K562 (cell line): ENCODE measurements around the gene ZFAND2B. TPM values are rescaled to one million over a fixed set of nuclear protein-coding genes. Genes with fewer than 3 reads are reported as not detected.

Source experiments
- ARNT ChIP-seq, 2 experiments: fragments of 450-650 bp; IDR thresholded peaks; 2 replicates each; pipeline ENCODE4 v1.6.1; 2016; ENCODE audit warnings: mild to moderate bottlenecking in 1 of 2
- CBFA2T2 ChIP-seq: fragments of 450-650 bp; conservative IDR thresholded peaks from 2 replicates; pipeline ENCODE4 v1.6.1; 2017; ENCODE audit warnings: mild to moderate bottlenecking
- E2F3 ChIP-seq: fragments of 250-450 bp; sonication (Bioruptor Pico); IDR thresholded peaks from 2 replicates; pipeline ENCODE4 v1.4.0; 2020; ENCODE audit warnings: mild to moderate bottlenecking
- ETV5 ChIP-seq: sonication (generic); formaldehyde crosslinking; IDR thresholded peaks from 2 replicates; pipeline ENCODE4 v1.4.0; 2020; ENCODE audit warnings: low read depth, mild to moderate bottlenecking, missing genetic modification reagents
- ETV6 ChIP-seq, 3 experiments: fragments of 150-350 bp in 1 of 3; sonication (generic) in 1 of 3; formaldehyde crosslinking in 1 of 3; IDR thresholded peaks; 2 replicates each; pipeline versions ENCODE4 v1.6.1 to v1.8.0; 2014 to 2022; ENCODE audit warnings: borderline replicate concordance in 2 of 3, low read depth in 2 of 3, antibody characterized with exemption in 1 of 3, low read length in 1 of 3, mild to moderate bottlenecking in 1 of 3, missing genetic modification reagents in 1 of 3
- FOXA1 ChIP-seq: fragments of 450-650 bp; IDR thresholded peaks from 2 replicates; pipeline ENCODE4 v1.6.1; 2016; ENCODE audit warnings: mild to moderate bottlenecking, borderline replicate concordance
- GATAD2A ChIP-seq: fragments of 450-650 bp; IDR thresholded peaks from 2 replicates; pipeline ENCODE4 v1.6.1; 2017
- JUNB ChIP-seq: fragments of 450-650 bp; formaldehyde crosslinking; conservative IDR thresholded peaks from 2 replicates; pipeline ENCODE4 v1.4.0; 2020; ENCODE audit warnings: mild to moderate bottlenecking
- LARP7 ChIP-seq: fragments of 450-650 bp; IDR thresholded peaks from 2 replicates; pipeline ENCODE4 v1.6.1; 2016
- PURB ChIP-seq: sonication (generic); formaldehyde crosslinking; IDR thresholded peaks from 2 replicates; pipeline ENCODE4 v1.9.0; 2021; ENCODE audit warnings: low read depth, mild to moderate bottlenecking, missing genetic modification reagents
- RBBP5 ChIP-seq: fragments of 200-600 bp; sonication (generic); IDR thresholded peaks from 2 replicates; pipeline ENCODE4 v1.6.1; 2012; ENCODE audit warnings: borderline replicate concordance, mild to moderate bottlenecking, low read length, control low read depth, inconsistent platforms; ENCODE audit not compliant: insufficient read depth, poor library complexity, severe bottlenecking
- RBFOX2 ChIP-seq: fragments of 200-400 bp; formaldehyde crosslinking; IDR thresholded peaks from 2 replicates; pipeline ENCODE4 v1.6.1; 2017; ENCODE audit warnings: low read depth, mild to moderate bottlenecking, low read length, moderate library complexity
- SMARCA4 ChIP-seq: fragments of 450-650 bp; IDR thresholded peaks from 2 replicates; pipeline ENCODE4 v1.6.1; 2016
- TEAD1 ChIP-seq, 2 experiments: fragments of 450-650 bp in 1 of 2; sonication (generic) in 1 of 2; formaldehyde crosslinking; IDR thresholded peaks; 2 replicates each; pipeline versions ENCODE4 v1.4.0 to v1.8.0; 2020 to 2022; ENCODE audit warnings: mild to moderate bottlenecking in 2 of 2, missing genetic modification reagents in 1 of 2
- ZNF224 ChIP-seq: sonication (generic); formaldehyde crosslinking; IDR thresholded peaks from 2 replicates; pipeline ENCODE4 v1.8.0; 2022; ENCODE audit warnings: mild to moderate bottlenecking, missing genetic modification reagents
- ZNF239 ChIP-seq: fragments of 250-450 bp; sonication (Bioruptor Pico); IDR thresholded peaks from 2 replicates; pipeline ENCODE4 v1.4.0; 2020; ENCODE audit warnings: mild to moderate bottlenecking
- polyA plus RNA-seq, 8 experiments: library from polyadenylated mRNA; depleted of rRNA in 4 of 8; stranded (reverse) in 5 of 8; unstranded in 3 of 8; fragments of >200 nt; fragmentation: Nextera tagmentation in 2 of 8; fragmentation: Illumina TruSeq in 1 of 8; extraction: Ambion mirVana in 2 of 8; extraction: Trizol in 1 of 8; gene quantifications; 2 replicates each; pipeline versions ENCODE4 v1.2.1 to v1.2.3, GENCODE V29; 2011 to 2014; ENCODE audit warnings: inconsistent platforms in 1 of 8, missing spikeins in 1 of 8
- total RNA-seq, 7 experiments: library from RNA; depleted of rRNA in 6 of 7; stranded (reverse); fragments of >200 nt in 6 of 7; fragmentation: Illumina TruSeq in 2 of 7; extraction: Trizol in 2 of 7; gene quantifications; 2 replicates each; pipeline versions ENCODE4 v1.2.1 to v1.2.3, GENCODE V29; 2011 to 2021; ENCODE audit warnings: low replicate concordance in 1 of 7
- TF ChIP-seq, protein P1 (sequence below): sonication (generic); formaldehyde crosslinking; IDR thresholded peaks from 2 replicates; pipeline ENCODE4 v1.8.0; 2022; ENCODE audit warnings: missing genetic modification reagents, mild to moderate bottlenecking, borderline replicate concordance
- TF ChIP-seq, protein P2 (sequence below): fragments of 200-800 bp; sonication (Bioruptor generic); IDR thresholded peaks from 2 replicates; pipeline ENCODE4 v1.6.1; 2017; ENCODE audit warnings: missing genetic modification characterization, missing compliant biosample characterization
- TF ChIP-seq, protein P3 (sequence below): fragments of 250-450 bp; sonication (Bioruptor Pico); IDR thresholded peaks from 2 replicates; pipeline ENCODE4 v1.5.1; 2021; ENCODE audit warnings: mild to moderate bottlenecking
- TF ChIP-seq, protein P4 (sequence below): fragments of 250-450 bp; sonication (Bioruptor Pico); IDR thresholded peaks from 2 replicates; pipeline ENCODE4 v1.8.0; 2021; ENCODE audit warnings: borderline replicate concordance, mild to moderate bottlenecking, moderate library complexity; ENCODE audit not compliant: poor library complexity, severe bottlenecking

ZFAND2B gene
- total and polyA plus RNA-seq, 9 of the 15 experiments (the other 6 are each of a cell fraction or from before 2014, with no cell fraction given): 9.9 to 33.3 (median 26.1) TPM

DNA sequence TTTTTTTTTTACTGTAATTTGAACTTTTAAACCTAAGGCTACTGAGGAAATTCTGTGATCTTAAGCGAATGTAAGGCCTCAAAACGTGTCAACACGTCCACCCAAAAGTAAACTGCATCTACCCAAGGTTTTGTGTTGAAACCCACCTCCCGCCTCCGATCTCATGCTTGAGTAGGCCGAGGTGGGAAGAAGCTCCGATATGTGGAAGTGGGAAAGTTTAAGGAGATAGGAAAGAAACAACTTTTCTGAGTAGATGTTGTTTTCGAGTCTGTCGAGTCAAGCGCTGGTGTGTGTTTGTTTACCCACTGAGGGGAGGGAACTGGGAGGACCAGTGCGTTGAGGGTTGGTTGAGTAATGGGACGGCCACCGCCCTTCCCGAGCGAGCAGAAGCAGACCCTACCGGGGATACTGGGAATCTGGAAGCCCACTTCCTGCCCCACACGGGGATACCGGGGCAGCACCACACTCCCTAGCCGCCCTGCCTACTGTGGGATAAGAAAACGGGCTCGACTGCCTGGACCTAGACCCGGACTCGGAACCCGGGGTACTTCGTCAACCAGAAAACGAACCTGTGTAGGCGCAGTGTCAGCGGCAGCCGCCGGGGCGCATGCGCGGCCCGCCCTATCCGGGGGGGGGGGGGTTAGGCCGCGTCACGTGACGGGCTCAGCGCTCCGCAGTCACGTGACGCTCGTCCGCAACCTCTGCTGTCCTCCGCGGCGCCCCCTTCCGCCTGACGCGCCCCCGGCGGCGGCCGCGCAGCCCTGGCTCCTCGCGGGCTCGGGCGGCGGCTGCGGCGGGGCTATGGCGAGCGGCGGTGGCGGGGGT lies 28.8 kb upstream of the ZFAND2B start, which contains the start of gene RETREG2 (continued):
- TF ChIP-seq, protein P1, sequence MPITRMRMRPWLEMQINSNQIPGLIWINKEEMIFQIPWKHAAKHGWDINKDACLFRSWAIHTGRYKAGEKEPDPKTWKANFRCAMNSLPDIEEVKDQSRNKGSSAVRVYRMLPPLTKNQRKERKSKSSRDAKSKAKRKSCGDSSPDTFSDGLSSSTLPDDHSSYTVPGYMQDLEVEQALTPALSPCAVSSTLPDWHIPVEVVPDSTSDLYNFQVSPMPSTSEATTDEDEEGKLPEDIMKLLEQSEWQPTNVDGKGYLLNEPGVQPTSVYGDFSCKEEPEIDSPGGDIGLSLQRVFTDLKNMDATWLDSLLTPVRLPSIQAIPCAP (CRISPR knock-in tag): no peak
- TF ChIP-seq, protein P2, sequence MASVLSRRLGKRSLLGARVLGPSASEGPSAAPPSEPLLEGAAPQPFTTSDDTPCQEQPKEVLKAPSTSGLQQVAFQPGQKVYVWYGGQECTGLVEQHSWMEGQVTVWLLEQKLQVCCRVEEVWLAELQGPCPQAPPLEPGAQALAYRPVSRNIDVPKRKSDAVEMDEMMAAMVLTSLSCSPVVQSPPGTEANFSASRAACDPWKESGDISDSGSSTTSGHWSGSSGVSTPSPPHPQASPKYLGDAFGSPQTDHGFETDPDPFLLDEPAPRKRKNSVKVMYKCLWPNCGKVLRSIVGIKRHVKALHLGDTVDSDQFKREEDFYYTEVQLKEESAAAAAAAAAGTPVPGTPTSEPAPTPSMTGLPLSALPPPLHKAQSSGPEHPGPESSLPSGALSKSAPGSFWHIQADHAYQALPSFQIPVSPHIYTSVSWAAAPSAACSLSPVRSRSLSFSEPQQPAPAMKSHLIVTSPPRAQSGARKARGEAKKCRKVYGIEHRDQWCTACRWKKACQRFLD (CRISPR knock-in tag): peak; percentile 54; the same call in 1 of the 2 replicates
- TF ChIP-seq LARP7 (no peak), RBFOX2 (peak; percentile 89), CBFA2T2 (peak; percentile 94), GATAD2A (no peak), PURB (CRISPR knock-in tag) (no peak), TEAD1 (CRISPR knock-in tag; IDR thresholded peaks at IDR 0.05) (no peak), JUNB (CRISPR knock-in tag) (no peak), ETV6 (IDR thresholded peaks at IDR 0.05; ENCODE audit: borderline replicate concordance in 1 of 2, low read depth in 2 of 2, low read length in 1 of 2) (no peak), ETV6 (CRISPR knock-in tag; IDR thresholded peaks at IDR 0.05; ENCODE audit: borderline replicate concordance) (no peak), RBBP5 (peak; percentile 43), FOXA1 (no peak), ZNF239 (no peak), ARNT (IDR thresholded peaks at IDR 0.05) (no peak), E2F3 (CRISPR knock-in tag) (no peak), ZNF224 (no peak), ETV5 (CRISPR knock-in tag) (no peak), SMARCA4 (peak; percentile 43; the same call in 1 of the 2 replicates)
- TF ChIP-seq, protein P3, sequence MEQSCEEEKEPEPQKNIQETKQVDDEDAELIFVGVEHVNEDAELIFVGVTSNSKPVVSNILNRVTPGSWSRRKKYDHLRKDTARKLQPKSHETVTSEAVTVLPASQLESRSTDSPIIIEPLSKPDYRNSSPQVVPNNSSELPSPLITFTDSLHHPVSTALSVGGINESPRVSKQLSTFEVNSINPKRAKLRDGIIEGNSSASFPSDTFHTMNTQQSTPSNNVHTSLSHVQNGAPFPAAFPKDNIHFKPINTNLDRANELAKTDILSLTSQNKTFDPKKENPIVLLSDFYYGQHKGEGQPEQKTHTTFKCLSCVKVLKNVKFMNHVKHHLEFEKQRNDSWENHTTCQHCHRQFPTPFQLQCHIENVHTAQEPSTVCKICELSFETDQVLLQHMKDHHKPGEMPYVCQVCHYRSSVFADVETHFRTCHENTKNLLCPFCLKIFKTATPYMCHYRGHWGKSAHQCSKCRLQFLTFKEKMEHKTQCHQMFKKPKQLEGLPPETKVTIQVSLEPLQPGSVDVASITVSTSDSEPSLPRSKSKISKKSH (CRISPR knock-in tag): no peak
- TF ChIP-seq, protein P4, sequence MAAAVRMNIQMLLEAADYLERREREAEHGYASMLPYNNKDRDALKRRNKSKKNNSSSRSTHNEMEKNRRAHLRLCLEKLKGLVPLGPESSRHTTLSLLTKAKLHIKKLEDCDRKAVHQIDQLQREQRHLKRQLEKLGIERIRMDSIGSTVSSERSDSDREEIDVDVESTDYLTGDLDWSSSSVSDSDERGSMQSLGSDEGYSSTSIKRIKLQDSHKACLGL (CRISPR knock-in tag): no peak
